IMR-90 (cell line): ENCODE data around the gene MEIS3.

Experiments
- CTCF ChIP-seq: conservative IDR thresholded peaks from 2 replicates; pipeline ENCODE4 v1.5.1; 2012; ENCODE audit warnings: mild to moderate bottlenecking, low read depth, low read length, improper control_type of control experiment
- POLR2A ChIP-seq: IDR thresholded peaks from 2 replicates; pipeline ENCODE4 v1.6.1; 2012; ENCODE audit warnings: mild to moderate bottlenecking, low read depth, low read length
- RFX5 ChIP-seq: IDR thresholded peaks from 2 replicates; pipeline ENCODE4 v1.8.0; 2012; ENCODE audit warnings: low read depth, mild to moderate bottlenecking, low read length, moderate library complexity
- TF ChIP-seq, protein P1 (sequence below): fragments of 150-350 bp; IDR thresholded peaks from 2 replicates; pipeline ENCODE4 v1.6.1; 2017; ENCODE audit warnings: mild to moderate bottlenecking, antibody characterized with exemption, low read length, low read depth

- TF ChIP-seq CTCF (no peak), POLR2A (no peak), RFX5 (no peak)
- TF ChIP-seq, protein P1, sequence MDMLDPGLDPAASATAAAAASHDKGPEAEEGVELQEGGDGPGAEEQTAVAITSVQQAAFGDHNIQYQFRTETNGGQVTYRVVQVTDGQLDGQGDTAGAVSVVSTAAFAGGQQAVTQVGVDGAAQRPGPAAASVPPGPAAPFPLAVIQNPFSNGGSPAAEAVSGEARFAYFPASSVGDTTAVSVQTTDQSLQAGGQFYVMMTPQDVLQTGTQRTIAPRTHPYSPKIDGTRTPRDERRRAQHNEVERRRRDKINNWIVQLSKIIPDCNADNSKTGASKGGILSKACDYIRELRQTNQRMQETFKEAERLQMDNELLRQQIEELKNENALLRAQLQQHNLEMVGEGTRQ = no peak
Measured at GRCh38 chr19:47416643-47416985, 2.7 kb downstream of the MEIS3 start.
